Measurements from ENCODE around the gene SH2D3C.

DNA sequence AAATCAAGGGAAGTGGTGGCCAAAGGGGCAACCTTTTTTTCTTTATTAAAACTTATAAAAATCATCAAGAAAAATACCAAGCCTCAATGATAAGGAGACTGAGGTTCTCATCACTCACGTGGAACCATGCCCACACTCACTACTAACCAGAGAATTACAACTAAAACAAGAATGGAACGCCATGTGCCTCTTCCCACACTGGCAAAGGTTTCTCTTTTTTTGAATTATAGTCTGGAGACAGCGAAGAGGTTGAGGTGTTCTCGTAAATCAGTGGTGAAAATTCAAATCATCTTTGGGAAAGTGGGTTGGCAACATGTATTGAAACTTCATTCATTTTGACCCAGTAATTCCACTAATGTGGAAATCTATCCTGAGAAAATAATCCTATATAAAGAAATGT is 43.6 kb upstream of the SH2D3C start:
- TF ChIP-seq, protein P1, sequence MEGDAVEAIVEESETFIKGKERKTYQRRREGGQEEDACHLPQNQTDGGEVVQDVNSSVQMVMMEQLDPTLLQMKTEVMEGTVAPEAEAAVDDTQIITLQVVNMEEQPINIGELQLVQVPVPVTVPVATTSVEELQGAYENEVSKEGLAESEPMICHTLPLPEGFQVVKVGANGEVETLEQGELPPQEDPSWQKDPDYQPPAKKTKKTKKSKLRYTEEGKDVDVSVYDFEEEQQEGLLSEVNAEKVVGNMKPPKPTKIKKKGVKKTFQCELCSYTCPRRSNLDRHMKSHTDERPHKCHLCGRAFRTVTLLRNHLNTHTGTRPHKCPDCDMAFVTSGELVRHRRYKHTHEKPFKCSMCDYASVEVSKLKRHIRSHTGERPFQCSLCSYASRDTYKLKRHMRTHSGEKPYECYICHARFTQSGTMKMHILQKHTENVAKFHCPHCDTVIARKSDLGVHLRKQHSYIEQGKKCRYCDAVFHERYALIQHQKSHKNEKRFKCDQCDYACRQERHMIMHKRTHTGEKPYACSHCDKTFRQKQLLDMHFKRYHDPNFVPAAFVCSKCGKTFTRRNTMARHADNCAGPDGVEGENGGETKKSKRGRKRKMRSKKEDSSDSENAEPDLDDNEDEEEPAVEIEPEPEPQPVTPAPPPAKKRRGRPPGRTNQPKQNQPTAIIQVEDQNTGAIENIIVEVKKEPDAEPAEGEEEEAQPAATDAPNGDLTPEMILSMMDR (IDR thresholded peaks at IDR 0.05 in 4 of 5, conservative IDR thresholded peaks at IDR 0.05 in 1 of 5), result no peak
- TF ChIP-seq POLR2A (IDR thresholded peaks at IDR 0.05), result no peak

Measured in gastrocnemius medialis (tissue), 4 donors.